SK-N-MC (cell line): ENCODE results near the gene ZNF343.

Experiments used
- EZH2 ChIP-seq: fragments of 200-600 bp; sonication (generic); IDR thresholded peaks from one replicate; pipeline ENCODE4 v1.6.1; 2017; ENCODE audit warnings: antibody characterized with exemption
- POLR2AphosphoS5 ChIP-seq: IDR thresholded peaks from 2 replicates; pipeline ENCODE4 v1.6.1; 2012; ENCODE audit warnings: mild to moderate bottlenecking, low read depth, low read length, borderline replicate concordance

DNA sequence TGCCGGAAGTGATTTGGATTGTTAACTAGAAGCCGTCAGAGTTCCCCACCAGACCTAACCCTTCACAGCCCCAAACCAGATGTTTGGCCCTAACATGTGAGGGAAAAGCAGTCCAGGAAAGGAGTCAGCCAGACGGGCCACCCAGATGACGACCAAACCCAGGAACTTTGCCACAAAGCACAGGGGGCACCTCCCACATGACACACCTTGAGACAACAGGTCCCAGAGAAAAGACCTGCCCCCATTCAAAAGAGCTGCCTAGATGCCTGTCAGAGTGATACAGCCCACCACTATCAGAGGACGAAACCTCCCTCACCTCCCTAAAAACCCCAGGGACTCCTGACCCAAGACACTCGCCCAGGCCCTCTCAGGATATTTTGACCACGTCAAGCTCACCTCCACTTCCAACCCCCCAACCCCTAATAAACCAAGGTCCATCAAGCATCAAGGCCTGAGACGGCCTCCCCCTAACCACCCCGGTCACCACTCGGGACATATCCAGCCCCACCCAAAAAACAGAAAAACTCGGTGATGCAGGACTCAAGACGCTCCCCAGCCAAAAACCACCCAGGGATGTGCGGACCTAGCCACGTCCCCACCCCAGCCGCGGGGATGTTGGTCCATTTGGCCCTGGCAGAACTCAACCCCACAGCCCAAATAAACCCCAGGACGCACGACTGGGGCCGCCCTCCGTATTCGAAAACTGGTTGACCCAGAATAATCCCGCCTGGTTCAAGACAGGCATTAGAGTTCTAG is 662 bp downstream of the ZNF343 start:
- TF ChIP-seq EZH2 = no peak
- TF ChIP-seq POLR2AphosphoS5 = no peak
